Endodermal cell (in vitro differentiated cells): ENCODE data around the gene BBS10. TPM values are rescaled to one million over a fixed set of nuclear protein-coding genes. Genes with fewer than 3 reads are reported as not detected.

Source experiments
- DNase-seq: peaks from one replicate; pipeline ENCODE4 v3.0.0-alpha.2; 2017
- H3K27ac ChIP-seq: 2 replicates; pipeline ENCODE4 v1.5.1; 2013; ENCODE audit warnings: mild to moderate bottlenecking, low read depth, low read length, moderate library complexity
- H3K27me3 ChIP-seq: 2 replicates; pipeline ENCODE4 v1.6.1; 2013; ENCODE audit warnings: mild to moderate bottlenecking, low read length, moderate library complexity; ENCODE audit not compliant: insufficient read depth, control insufficient read depth, poor library complexity, severe bottlenecking
- H3K36me3 ChIP-seq: 2 replicates; pipeline ENCODE4 v1.7.0; 2013; ENCODE audit warnings: mild to moderate bottlenecking, low read length, moderate library complexity; ENCODE audit not compliant: control insufficient read depth, insufficient read depth
- H3K4me1 ChIP-seq: one replicate; pipeline ENCODE4 v1.7.0; 2013; ENCODE audit warnings: low read length; ENCODE audit not compliant: control insufficient read depth, insufficient read depth
- H3K4me3 ChIP-seq: 2 replicates; pipeline ENCODE4 v1.5.1; 2013; ENCODE audit warnings: mild to moderate bottlenecking, low read length, moderate library complexity
- H3K9ac ChIP-seq: 2 replicates; pipeline ENCODE4 v1.6.1; 2013; ENCODE audit warnings: mild to moderate bottlenecking, low read length, moderate library complexity; ENCODE audit not compliant: poor library complexity, severe bottlenecking; ENCODE audit errors: extremely low read depth
- H3K9me3 ChIP-seq: 2 replicates; pipeline ENCODE4 v1.6.1; 2013; ENCODE audit warnings: mild to moderate bottlenecking, low read length, moderate library complexity; ENCODE audit not compliant: control insufficient read depth
- H3K27ac Mint-ChIP-seq: 2 replicates; pipeline ENCODE4 v1.8.0; 2020; ENCODE audit warnings: mixed read lengths
- H3K27me3 Mint-ChIP-seq: 2 replicates; pipeline ENCODE4 v1.8.0; 2021; ENCODE audit warnings: mild to moderate bottlenecking, mixed read lengths; ENCODE audit not compliant: insufficient read depth
- H3K36me3 Mint-ChIP-seq: 2 replicates; pipeline ENCODE4 v1.8.0; 2020; ENCODE audit warnings: low read depth, mixed read lengths
- H3K4me1 Mint-ChIP-seq: 2 replicates; pipeline ENCODE4 v1.8.0; 2020; ENCODE audit warnings: mixed read lengths
- H3K4me3 Mint-ChIP-seq: 2 replicates; pipeline ENCODE4 v1.8.0; 2020; ENCODE audit warnings: mild to moderate bottlenecking, moderate library complexity, mixed read lengths
- H3K9me3 Mint-ChIP-seq: 2 replicates; pipeline ENCODE4 v1.8.0; 2020; ENCODE audit warnings: mild to moderate bottlenecking, mixed read lengths
- WGBS, 2 experiments: methylation state at CpG; one replicate each; pipeline versions ENCODE4 v1.1.5 to v1.1.7; 2013; ENCODE audit warnings: missing lambda C conversion rate in 2 of 2, mixed read lengths in 1 of 2; ENCODE audit not compliant: insufficient coverage in 1 of 2, insufficient read length in 1 of 2; 5-methylcytosine and 5-hydroxymethylcytosine counted together
- total RNA-seq, 2 donors: library from RNA; stranded (reverse); fragmentation: NEBNext Ultra II Directional in 1 of 2; extraction: Animal tissue kit (Norgen Biotek cat#: 25700) in 1 of 2; gene quantifications; 2 replicates in 1 of 2; 3 replicates in 1 of 2; pipeline ENCODE4 v1.2.1, GENCODE V29; 2021
- TF ChIP-seq, protein P1 (sequence below): fragments of 200-600 bp; sonication (generic); conservative IDR thresholded peaks from 2 replicates; pipeline ENCODE4 v1.5.0; 2021; ENCODE audit warnings: antibody characterized with exemption, mild to moderate bottlenecking

The BBS10 gene
- total RNA-seq, 2 donors from 2014 or later = 9.3 to 9.5 TPM

GRCh38 chr12:76312315-76312714 lies 35.9 kb downstream of the BBS10 start:
- Histone ChIP-seq H3K4me1 (no peaks in the 10 kb centered on the region), H3K4me3 (no peak overlapping the region), H3K36me3 (no peaks in the 10 kb centered on the region), H3K9me3 (no peaks in the 10 kb centered on the region), H3K27me3 (no peaks in the 10 kb centered on the region), H3K27ac (no peak overlapping the region), H3K9ac (no peak overlapping the region)
- H3K4me1 Mint-ChIP-seq = peaks cover 7% of the 10 kb centered on the region
- no peak overlapping the region for H3K4me3 Mint-ChIP-seq
- peak overlapping the region; percentile 33 for H3K27ac Mint-ChIP-seq
- H3K36me3 Mint-ChIP-seq = no peaks in the 10 kb centered on the region
- peaks cover 4% of the 10 kb centered on the region for H3K27me3 Mint-ChIP-seq
- TF ChIP-seq, protein P1, sequence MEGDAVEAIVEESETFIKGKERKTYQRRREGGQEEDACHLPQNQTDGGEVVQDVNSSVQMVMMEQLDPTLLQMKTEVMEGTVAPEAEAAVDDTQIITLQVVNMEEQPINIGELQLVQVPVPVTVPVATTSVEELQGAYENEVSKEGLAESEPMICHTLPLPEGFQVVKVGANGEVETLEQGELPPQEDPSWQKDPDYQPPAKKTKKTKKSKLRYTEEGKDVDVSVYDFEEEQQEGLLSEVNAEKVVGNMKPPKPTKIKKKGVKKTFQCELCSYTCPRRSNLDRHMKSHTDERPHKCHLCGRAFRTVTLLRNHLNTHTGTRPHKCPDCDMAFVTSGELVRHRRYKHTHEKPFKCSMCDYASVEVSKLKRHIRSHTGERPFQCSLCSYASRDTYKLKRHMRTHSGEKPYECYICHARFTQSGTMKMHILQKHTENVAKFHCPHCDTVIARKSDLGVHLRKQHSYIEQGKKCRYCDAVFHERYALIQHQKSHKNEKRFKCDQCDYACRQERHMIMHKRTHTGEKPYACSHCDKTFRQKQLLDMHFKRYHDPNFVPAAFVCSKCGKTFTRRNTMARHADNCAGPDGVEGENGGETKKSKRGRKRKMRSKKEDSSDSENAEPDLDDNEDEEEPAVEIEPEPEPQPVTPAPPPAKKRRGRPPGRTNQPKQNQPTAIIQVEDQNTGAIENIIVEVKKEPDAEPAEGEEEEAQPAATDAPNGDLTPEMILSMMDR = no peak
- peak; percentile 64 for DNase-seq
- no peaks in the 10 kb centered on the region for H3K9me3 Mint-ChIP-seq
- 84 to 87% methylated on average over 7 of the region's 7 CpGs for WGBS, 2 experiments

- H3K4me1 Mint-ChIP-seq = peaks cover 7% of the 10 kb centered on the region
- WGBS, 2 experiments = 93% methylated on average over 3 of the region's 3 CpGs; no CpG with 5 or more reads in 1 of the 2 experiments
- Histone ChIP-seq H3K36me3 (no peaks in the 10 kb centered on the region), H3K27me3 (no peaks in the 10 kb centered on the region), H3K9ac (no peak overlapping the region), H3K27ac (no peak overlapping the region), H3K9me3 (no peaks in the 10 kb centered on the region), H3K4me3 (no peak overlapping the region), H3K4me1 (no peaks in the 10 kb centered on the region)
- peaks cover 4% of the 10 kb centered on the region for H3K27me3 Mint-ChIP-seq
- H3K9me3 Mint-ChIP-seq = no peaks in the 10 kb centered on the region
- no peak overlapping the region for H3K27ac Mint-ChIP-seq
- no peak overlapping the region for H3K4me3 Mint-ChIP-seq
- no peaks in the 10 kb centered on the region for H3K36me3 Mint-ChIP-seq
- TF ChIP-seq, protein P1 = no peak
- DNase-seq = no peak
Observed at GRCh38 chr12:76311796-76312195, 36.4 kb downstream of the BBS10 start.

DNA sequence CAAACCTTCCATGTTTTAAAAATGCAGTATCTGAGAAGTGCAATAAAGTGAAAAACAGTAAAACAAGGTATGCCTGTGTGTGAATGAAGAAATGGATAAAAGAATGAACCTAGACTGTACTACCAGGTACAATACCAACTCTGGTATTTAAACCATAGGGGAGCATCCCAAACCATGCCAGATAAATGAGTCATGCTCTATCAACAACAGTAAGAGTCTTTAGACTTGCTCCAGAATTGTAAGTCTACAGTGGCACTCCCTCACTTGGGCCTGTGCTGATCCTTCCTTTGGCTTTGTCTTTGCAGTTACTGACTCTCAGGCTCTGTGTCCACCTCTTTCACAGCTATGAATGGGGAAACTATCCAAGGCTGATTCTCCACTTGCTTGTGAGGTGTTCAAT lies 38.1 kb downstream of the BBS10 start:
- DNase-seq = no peak
- Mint-ChIP-seq H3K36me3 (no peaks in the 10 kb centered on the region), H3K9me3 (no peaks in the 10 kb centered on the region), H3K27ac (no peak overlapping the region), H3K27me3 (no peaks in the 10 kb centered on the region), H3K4me3 (no peak overlapping the region), H3K4me1 (peaks cover 7% of the 10 kb centered on the region)
- H3K27me3 ChIP-seq = no peaks in the 10 kb centered on the region
- H3K4me3 ChIP-seq = no peak overlapping the region
- no peak overlapping the region for H3K27ac ChIP-seq
- no peaks in the 10 kb centered on the region for H3K4me1 ChIP-seq
- TF ChIP-seq, protein P1 = no peak
- H3K9ac ChIP-seq = no peak overlapping the region
- no peaks in the 10 kb centered on the region for H3K9me3 ChIP-seq
- H3K36me3 ChIP-seq = no peaks in the 10 kb centered on the region
